IMR-90 (cell line): ENCODE measurements around the gene GPR132.

ENCODE experiments used
- BHLHE40 ChIP-seq: fragments of 150-350 bp; IDR thresholded peaks from 2 replicates; pipeline ENCODE4 v1.6.1; 2016; ENCODE audit warnings: mild to moderate bottlenecking, low read depth, low read length
- CEBPB ChIP-seq: IDR thresholded peaks from 2 replicates; pipeline ENCODE4 v1.6.1; 2012; ENCODE audit warnings: low read depth, low read length, improper control_type of control experiment
- CHD1 ChIP-seq: IDR thresholded peaks from 2 replicates; pipeline ENCODE4 v1.6.1; 2012; ENCODE audit warnings: low read depth, low read length, improper control_type of control experiment
- FOS ChIP-seq: fragments of 150-350 bp; IDR thresholded peaks from 2 replicates; pipeline ENCODE4 v1.6.1; 2016; ENCODE audit warnings: low read depth, low read length
- POLR2A ChIP-seq: IDR thresholded peaks from 2 replicates; pipeline ENCODE4 v1.6.1; 2012; ENCODE audit warnings: mild to moderate bottlenecking, low read depth, low read length
- RAD21 ChIP-seq: IDR thresholded peaks from 2 replicates; pipeline ENCODE4 v1.6.1; 2012; ENCODE audit warnings: low read length, improper control_type of control experiment
- RCOR1 ChIP-seq: IDR thresholded peaks from 2 replicates; pipeline ENCODE4 v1.6.1; 2012; ENCODE audit warnings: mild to moderate bottlenecking, low read length, improper control_type of control experiment; ENCODE audit not compliant: insufficient replicate concordance
- RFX5 ChIP-seq: IDR thresholded peaks from 2 replicates; pipeline ENCODE4 v1.8.0; 2012; ENCODE audit warnings: low read depth, mild to moderate bottlenecking, low read length, moderate library complexity
- SMC3 ChIP-seq: fragments of 150-350 bp; IDR thresholded peaks from 2 replicates; pipeline ENCODE4 v1.6.1; 2016; ENCODE audit warnings: low read depth, mild to moderate bottlenecking, antibody characterized with exemption, low read length, moderate library complexity
- TF ChIP-seq, protein P1 (sequence below): conservative IDR thresholded peaks from 2 replicates; pipeline ENCODE4 v1.5.1; 2012; ENCODE audit warnings: mild to moderate bottlenecking, low read depth, low read length, improper control_type of control experiment
- TF ChIP-seq, protein P2 (sequence below): fragments of 150-350 bp; IDR thresholded peaks from 2 replicates; pipeline ENCODE4 v1.6.1; 2016; ENCODE audit warnings: low read depth, mild to moderate bottlenecking, low read length, moderate library complexity, borderline replicate concordance

DNA sequence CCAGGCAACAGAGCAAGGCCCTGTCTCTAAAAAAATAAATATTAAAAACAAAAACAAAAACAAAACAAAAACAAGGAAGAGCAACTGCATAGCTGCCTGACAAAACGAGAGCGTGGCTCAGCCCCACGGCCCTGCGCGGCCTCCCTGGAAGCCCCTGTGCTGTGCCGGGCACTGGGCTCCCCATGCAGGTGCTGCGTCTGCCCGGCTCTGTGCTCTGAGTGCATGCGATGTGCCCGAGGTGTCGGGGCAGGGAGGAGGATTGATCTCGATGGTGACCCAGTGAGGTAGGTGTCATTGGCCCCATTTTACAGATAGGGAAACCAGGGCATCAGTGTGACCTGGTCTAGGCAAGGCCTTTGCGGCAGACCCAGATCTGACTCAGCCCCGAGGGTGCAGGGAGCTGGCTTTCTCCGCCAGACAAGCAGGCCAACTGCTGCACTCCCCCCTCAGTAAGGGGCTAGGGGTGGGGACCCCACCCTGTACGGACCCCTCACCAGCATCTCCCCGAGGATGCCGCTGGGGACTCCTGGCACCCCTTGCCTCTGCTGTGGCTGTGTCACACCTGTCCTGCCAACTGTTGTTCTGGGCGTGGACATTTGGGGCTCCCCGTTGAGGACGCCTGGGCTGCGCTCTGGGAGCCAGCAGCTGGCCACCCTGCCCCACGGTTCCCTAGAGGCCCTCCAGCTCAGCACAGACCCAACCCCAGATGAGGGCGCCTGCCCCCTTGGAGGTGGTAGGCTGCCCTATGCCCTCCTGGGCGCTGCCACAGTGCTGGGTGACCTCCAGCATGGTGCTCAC lies 15.3 kb downstream of the GPR132 start:
- TF ChIP-seq, protein P1, sequence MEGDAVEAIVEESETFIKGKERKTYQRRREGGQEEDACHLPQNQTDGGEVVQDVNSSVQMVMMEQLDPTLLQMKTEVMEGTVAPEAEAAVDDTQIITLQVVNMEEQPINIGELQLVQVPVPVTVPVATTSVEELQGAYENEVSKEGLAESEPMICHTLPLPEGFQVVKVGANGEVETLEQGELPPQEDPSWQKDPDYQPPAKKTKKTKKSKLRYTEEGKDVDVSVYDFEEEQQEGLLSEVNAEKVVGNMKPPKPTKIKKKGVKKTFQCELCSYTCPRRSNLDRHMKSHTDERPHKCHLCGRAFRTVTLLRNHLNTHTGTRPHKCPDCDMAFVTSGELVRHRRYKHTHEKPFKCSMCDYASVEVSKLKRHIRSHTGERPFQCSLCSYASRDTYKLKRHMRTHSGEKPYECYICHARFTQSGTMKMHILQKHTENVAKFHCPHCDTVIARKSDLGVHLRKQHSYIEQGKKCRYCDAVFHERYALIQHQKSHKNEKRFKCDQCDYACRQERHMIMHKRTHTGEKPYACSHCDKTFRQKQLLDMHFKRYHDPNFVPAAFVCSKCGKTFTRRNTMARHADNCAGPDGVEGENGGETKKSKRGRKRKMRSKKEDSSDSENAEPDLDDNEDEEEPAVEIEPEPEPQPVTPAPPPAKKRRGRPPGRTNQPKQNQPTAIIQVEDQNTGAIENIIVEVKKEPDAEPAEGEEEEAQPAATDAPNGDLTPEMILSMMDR = no peak
- TF ChIP-seq RCOR1 (no peak), CEBPB (no peak), CHD1 (no peak), RFX5 (no peak), RAD21 (no peak), POLR2A (no peak), BHLHE40 (no peak), SMC3 (no peak), FOS (no peak)
- TF ChIP-seq, protein P2, sequence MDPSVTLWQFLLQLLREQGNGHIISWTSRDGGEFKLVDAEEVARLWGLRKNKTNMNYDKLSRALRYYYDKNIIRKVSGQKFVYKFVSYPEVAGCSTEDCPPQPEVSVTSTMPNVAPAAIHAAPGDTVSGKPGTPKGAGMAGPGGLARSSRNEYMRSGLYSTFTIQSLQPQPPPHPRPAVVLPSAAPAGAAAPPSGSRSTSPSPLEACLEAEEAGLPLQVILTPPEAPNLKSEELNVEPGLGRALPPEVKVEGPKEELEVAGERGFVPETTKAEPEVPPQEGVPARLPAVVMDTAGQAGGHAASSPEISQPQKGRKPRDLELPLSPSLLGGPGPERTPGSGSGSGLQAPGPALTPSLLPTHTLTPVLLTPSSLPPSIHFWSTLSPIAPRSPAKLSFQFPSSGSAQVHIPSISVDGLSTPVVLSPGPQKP = no peak
